Mammary epithelial cell (primary cell): ENCODE data around the gene RRAD.
A peak's percentile ranks its signal among the peaks of the same experiment; 100 is the strongest.

Experiments
- CTCF ChIP-seq, 2 donors: IDR thresholded peaks in 1 of 2; conservative IDR thresholded peaks in 1 of 2; 2 replicates each; pipeline ENCODE4 v1.5.1; 2011 to 2012; ENCODE audit warnings: inconsistent platforms in 2 of 2, low read length in 2 of 2, mild to moderate bottlenecking in 2 of 2, control low read depth in 1 of 2, low read depth in 1 of 2; ENCODE audit not compliant: insufficient read depth in 1 of 2; ENCODE audit errors: extremely low read depth in 1 of 2
- EZH2 ChIP-seq: IDR thresholded peaks from 2 replicates; pipeline ENCODE4 v1.6.1; 2012; ENCODE audit warnings: low read length, inconsistent platforms, borderline replicate concordance

- TF ChIP-seq CTCF (conservative IDR thresholded peaks at IDR 0.05 in 1 of 2, IDR thresholded peaks at IDR 0.05 in 1 of 2; ENCODE audit: extremely low read depth in 1 of 2, insufficient read depth in 1 of 2, low read depth in 1 of 2, low read length in 2 of 2) (peak; percentile 87 to 95), EZH2 (no peak)
These were observed 52.2 kb downstream of the RRAD start for GRCh38 chr16:66872943-66873684.
